Measurements from ENCODE around the gene MYBPC3.

DNA sequence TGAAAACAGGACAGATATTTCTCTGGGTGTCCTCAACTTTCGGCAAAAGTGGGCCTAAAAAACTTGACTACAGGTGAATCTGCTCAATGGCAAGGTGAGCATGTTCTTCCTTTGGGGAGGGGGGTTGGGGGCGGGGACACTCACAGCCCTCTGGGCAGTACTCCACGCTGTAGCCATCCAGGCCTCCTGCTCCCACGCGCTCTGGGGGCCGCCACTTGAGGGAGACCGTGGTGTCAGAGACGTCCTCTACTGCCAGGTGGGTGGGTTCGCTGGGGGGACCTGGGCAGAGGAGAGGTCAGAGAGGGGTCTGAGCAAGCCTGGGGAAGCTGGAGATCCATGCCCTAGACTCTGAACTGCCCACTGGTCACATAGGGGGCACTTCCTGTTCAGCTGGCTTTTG is 16.8 kb downstream of the MYBPC3 start:
- TF ChIP-seq TAF1 (IDR thresholded peaks at IDR 0.05; ENCODE audit: borderline replicate concordance, insufficient read depth, low read length) (no peak), POLR2AphosphoS5 (IDR thresholded peaks at IDR 0.05; ENCODE audit: low read depth, low read length) (no peak), REST (IDR thresholded peaks at IDR 0.05; ENCODE audit: insufficient read depth in 1 of 2, low read depth in 2 of 2, low read length in 2 of 2) (no peak)
